ENCODE measurements around the gene MEGF8.
A peak's percentile ranks its signal among the peaks of the same experiment; 100 is the strongest.

Gene MEGF8

GRCh38 chr19:42386974-42387707, 61.7 kb downstream of the MEGF8 start:
- H3K9ac ChIP-seq (ENCODE audit: low read depth, low read length) = peak overlapping the region; percentile 84

DNA sequence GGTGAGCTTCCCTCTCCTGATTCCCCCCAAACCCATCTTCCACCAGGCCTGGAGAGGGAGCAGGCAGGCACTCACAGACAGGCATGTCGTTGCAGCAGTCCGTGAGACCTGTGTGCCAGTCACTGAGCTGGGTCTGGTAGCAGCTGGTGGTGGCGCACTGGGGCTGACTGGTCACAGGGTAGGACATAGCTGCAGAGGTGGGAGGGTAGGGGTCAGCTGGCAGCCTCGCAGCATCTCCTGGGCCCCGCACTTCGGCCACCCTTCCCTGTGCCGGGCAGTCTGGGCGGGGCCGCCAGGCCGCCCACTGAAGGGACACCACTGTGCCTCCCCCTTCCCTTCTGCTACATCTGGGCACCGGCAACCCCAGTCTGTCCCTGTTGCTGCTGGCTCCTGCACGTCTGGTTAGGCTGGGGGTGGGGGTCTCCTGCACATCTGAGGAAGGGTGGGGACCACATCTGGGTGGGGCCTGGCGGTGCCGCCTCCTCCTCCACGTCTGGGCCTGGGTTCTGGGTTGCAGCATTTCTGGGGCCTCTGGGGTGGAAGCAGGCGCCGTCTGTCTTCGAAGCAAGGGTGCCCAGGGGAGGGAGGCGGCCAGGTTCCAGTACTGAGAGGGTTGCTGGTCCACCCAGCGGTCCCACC, 63.5 kb downstream of the MEGF8 start:
- H3K4me1 ChIP-seq (ENCODE audit: insufficient read depth, low read length) = no peaks in the 10 kb centered on the region; the same call in 1 of the 2 replicates

More at GRCh38 chr19:42386974-42387707, 61.7 kb downstream of the MEGF8 start:
- Histone ChIP-seq H3K27me3 (ENCODE audit: insufficient read depth, low read length) (peaks cover 32% of the 10 kb centered on the region), H3K27ac (ENCODE audit: low read length) (no peak overlapping the region), H3K4me1 (ENCODE audit: insufficient read depth, low read length) (no peaks in the 10 kb centered on the region; the same call in 1 of the 2 replicates), H3K9me3 (ENCODE audit: insufficient read depth, low read depth, low read length) (no peaks in the 10 kb centered on the region), H3K36me3 (ENCODE audit: insufficient read depth, low read depth, low read length) (no peaks in the 10 kb centered on the region), H3K4me3 (ENCODE audit: low read length) (peak overlapping the region; percentile 82)

DNA sequence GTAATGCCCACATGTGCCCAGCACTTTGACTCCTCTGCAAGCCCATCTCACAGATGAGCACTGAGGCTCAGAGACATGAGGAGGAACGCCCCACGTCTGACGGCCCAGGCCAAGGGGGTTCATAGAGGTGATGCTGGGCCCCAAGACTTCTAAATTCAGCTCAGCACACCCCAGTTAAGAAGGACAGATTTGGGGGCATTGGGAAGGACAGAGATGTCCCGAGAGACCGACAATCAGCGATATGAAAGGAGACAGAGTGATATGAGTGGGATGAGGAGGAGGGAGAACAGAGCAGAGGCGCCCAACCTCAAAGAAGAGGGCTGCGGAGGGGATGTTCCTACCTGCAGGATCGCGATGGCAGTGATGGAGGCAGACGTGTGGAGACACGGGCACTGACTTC, 64.5 kb downstream of the MEGF8 start, which contains the start of gene CNFN:
CNFN (minus strand) TSS at position 399 of the 400 bp plus-strand sequence. CDS start 1,260 bp downstream, outside the sequence.
- Histone ChIP-seq H3K27me3 (ENCODE audit: insufficient read depth, low read length) (peaks cover 39% of the 10 kb centered on the region), H3K9ac (ENCODE audit: low read depth, low read length) (no peak within 1 kb of the TSS), H3K4me1 (ENCODE audit: insufficient read depth, low read length) (no peaks in the 10 kb centered on the region; the same call in 1 of the 2 replicates), H3K36me3 (ENCODE audit: insufficient read depth, low read depth, low read length) (no peaks in the 10 kb centered on the region), H3K4me3 (ENCODE audit: low read length) (no peak within 1 kb of the TSS), H3K9me3 (ENCODE audit: insufficient read depth, low read depth, low read length) (no peaks in the 10 kb centered on the region), H3K27ac (ENCODE audit: low read length) (no peak within 1 kb of the TSS)

More for the DNA sequence above, 63.5 kb downstream of the MEGF8 start:
- Histone ChIP-seq H3K36me3 (ENCODE audit: insufficient read depth, low read depth, low read length) (no peaks in the 10 kb centered on the region), H3K4me3 (ENCODE audit: low read length) (no peak overlapping the region), H3K27me3 (ENCODE audit: insufficient read depth, low read length) (peaks cover 39% of the 10 kb centered on the region), H3K9ac (ENCODE audit: low read depth, low read length) (no peak overlapping the region), H3K9me3 (ENCODE audit: insufficient read depth, low read depth, low read length) (no peaks in the 10 kb centered on the region), H3K27ac (ENCODE audit: low read length) (no peak overlapping the region)

GRCh38 chr19:42392165-42392564, 66.7 kb downstream of the MEGF8 start:
- Histone ChIP-seq H3K27ac (ENCODE audit: low read length) (no peak overlapping the region), H3K9me3 (ENCODE audit: insufficient read depth, low read depth, low read length) (no peaks in the 10 kb centered on the region), H3K4me1 (ENCODE audit: insufficient read depth, low read length) (peaks cover 4% of the 10 kb centered on the region; the same call in 1 of the 2 replicates), H3K4me3 (ENCODE audit: low read length) (no peak overlapping the region), H3K27me3 (ENCODE audit: insufficient read depth, low read length) (peaks cover 39% of the 10 kb centered on the region), H3K9ac (ENCODE audit: low read depth, low read length) (no peak overlapping the region), H3K36me3 (ENCODE audit: insufficient read depth, low read depth, low read length) (no peaks in the 10 kb centered on the region)

DNA sequence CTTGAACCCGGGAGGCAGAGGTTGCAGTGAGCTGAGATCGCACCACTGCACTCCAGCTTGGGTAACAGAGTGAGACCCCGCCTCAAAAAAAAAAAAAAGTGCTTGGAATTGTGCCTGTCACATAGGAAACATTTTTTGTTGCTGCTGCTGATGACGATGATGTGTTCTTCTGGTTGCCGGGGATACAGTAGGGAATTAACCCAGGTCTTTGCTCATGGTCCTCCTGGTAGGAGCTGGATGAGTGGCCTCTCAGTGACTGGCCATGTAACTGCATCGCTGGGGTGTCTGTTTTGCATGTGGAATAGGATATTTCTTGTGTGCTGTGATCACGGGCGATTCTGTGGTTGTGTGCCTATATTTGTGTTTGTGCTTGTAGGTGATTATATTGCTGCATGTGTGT, 69.3 kb downstream of the MEGF8 start:
- Histone ChIP-seq H3K9me3 (ENCODE audit: insufficient read depth, low read depth, low read length) (no peaks in the 10 kb centered on the region), H3K27me3 (ENCODE audit: insufficient read depth, low read length) (peaks cover 36% of the 10 kb centered on the region), H3K4me1 (ENCODE audit: insufficient read depth, low read length) (peaks cover 8% of the 10 kb centered on the region), H3K9ac (ENCODE audit: low read depth, low read length) (no peak overlapping the region), H3K4me3 (ENCODE audit: low read length) (no peak overlapping the region), H3K36me3 (ENCODE audit: insufficient read depth, low read depth, low read length) (no peaks in the 10 kb centered on the region), H3K27ac (ENCODE audit: low read length) (no peak overlapping the region)

GRCh38 chr19:42396381-42397262, 71.2 kb downstream of the MEGF8 start:
- Histone ChIP-seq H3K9me3 (ENCODE audit: insufficient read depth, low read depth, low read length) (no peaks in the 10 kb centered on the region), H3K9ac (ENCODE audit: low read depth, low read length) (peak overlapping the region; percentile 85), H3K4me3 (ENCODE audit: low read length) (peak overlapping the region; percentile 91), H3K36me3 (ENCODE audit: insufficient read depth, low read depth, low read length) (no peaks in the 10 kb centered on the region), H3K27me3 (ENCODE audit: insufficient read depth, low read length) (peaks cover 18% of the 10 kb centered on the region; the same call in 1 of the 2 replicates), H3K27ac (ENCODE audit: low read length) (peak overlapping the region; percentile 20), H3K4me1 (ENCODE audit: insufficient read depth, low read length) (peaks cover 8% of the 10 kb centered on the region)

DNA sequence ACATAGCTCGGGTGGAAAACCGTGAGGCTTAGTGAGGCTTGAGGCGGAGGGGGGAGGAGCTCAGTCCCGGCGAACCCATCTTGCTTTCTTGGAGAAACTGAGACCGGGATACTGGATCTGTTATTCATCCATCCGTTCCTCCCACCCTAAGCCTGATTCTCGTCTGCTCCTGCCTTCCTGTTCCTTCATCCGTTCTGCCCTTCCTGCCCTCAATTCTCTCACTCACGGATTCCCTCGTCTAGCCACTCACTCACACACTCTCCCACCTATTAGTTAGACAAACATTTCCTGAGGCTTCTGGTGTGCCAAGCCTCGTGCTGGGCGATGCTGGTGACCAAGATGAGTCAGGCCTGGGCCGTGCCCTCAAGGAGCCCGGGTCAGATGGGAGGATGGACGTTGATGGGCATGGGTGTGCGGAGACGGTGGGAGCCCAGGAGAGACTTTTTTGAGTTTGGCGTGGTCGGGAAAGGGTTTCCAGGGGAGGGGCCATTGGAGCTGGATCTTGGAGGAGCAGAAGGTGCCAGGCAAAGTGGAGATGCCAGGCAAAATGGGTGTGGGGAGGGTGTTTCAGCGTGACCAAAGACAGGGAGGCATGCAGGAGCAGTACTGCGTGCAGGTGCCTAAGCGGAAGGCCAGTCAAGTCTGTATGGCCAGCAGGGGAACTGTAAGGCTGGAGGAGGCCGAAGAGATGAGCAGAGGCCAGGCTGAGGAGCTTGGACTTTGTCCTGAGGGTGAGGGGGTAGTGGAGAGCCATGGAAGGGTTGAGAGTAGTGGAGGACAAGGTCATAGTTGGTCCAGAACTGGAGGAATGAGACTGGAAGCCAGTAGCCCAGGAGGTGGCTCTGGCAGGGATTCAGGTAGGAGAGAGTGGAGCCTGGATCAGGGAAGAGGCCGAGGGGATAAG, 72.1 kb downstream of the MEGF8 start:
- Histone ChIP-seq H3K27ac (ENCODE audit: low read length) (no peak overlapping the region), H3K4me3 (ENCODE audit: low read length) (peak overlapping the region; percentile 91), H3K9ac (ENCODE audit: low read depth, low read length) (peak overlapping the region; percentile 83; the same call in 1 of the 2 replicates), H3K9me3 (ENCODE audit: insufficient read depth, low read depth, low read length) (no peaks in the 10 kb centered on the region), H3K36me3 (ENCODE audit: insufficient read depth, low read depth, low read length) (no peaks in the 10 kb centered on the region), H3K27me3 (ENCODE audit: insufficient read depth, low read length) (peaks cover 19% of the 10 kb centered on the region), H3K4me1 (ENCODE audit: insufficient read depth, low read length) (peaks cover 8% of the 10 kb centered on the region)

DNA sequence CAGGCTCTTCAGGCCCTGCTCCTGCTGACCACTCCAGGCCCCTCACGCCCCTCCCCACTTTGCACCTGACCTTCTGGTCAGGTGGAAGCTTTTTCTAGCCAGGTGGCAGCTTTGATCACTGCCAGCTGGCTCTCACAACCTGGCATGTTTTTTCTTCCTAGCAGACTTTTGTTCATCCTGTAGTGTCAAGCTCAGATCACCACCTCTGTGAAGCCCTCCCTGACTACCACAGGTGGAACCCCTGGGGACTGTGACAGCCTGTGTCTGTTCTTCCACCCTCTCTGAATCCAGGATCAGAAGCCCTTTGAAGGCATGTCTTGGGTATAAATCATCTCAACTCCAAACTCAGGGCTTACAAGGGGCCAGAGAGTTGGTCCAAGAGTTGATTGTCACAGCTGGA, 75.0 kb downstream of the MEGF8 start:
- Histone ChIP-seq H3K27ac (ENCODE audit: low read length) (no peak overlapping the region), H3K4me1 (ENCODE audit: insufficient read depth, low read length) (peaks cover 8% of the 10 kb centered on the region), H3K36me3 (ENCODE audit: insufficient read depth, low read depth, low read length) (no peaks in the 10 kb centered on the region), H3K4me3 (ENCODE audit: low read length) (no peak overlapping the region), H3K27me3 (ENCODE audit: insufficient read depth, low read length) (peaks cover 22% of the 10 kb centered on the region), H3K9ac (ENCODE audit: low read depth, low read length) (no peak overlapping the region), H3K9me3 (ENCODE audit: insufficient read depth, low read depth, low read length) (no peaks in the 10 kb centered on the region)

DNA sequence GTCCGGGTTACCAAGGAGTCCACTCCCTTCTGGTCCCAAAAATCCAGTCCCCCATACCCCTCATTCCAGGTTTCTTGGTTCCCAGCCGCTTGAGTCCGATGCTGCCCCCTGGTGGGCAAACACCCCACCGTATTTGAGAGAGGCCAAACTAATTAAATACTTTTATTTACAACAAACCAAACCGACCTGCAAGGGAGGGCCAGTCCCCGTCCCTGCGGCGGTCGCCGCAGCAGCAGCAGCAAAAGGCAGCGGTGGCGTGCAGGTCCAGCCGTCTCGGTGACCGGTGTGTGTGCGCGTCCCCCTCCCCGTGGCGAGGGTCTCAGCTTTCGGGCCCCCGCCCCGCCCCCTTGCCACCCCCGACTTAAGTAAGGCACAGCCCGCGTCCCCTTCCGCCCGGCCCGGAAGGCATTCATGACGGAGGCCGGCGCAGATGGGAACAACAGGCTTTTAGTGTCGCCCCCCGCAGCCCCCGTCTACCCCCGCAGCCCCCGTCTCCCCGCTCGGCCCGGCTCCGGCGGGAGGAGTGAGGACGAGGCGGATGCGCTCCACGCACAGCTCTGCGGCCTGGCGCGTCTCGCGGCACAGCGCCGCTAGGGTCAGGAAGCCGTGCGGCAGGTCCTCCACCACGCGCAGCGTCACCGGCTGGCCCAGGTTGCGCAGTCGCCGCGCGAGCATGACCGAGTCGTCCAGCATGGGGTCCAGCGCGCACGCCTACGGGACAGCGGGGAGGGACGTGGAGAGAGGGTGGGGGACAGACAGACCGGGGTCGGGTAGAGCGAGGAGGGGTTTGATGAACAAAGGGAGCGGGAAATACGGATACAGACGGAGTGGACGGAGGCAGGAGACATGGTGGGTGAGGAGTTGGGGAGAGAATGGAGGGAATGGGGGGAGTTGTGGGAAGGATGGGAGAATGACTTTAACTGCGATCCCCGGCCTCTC, 76.2 kb downstream of the MEGF8 start:
- H3K9me3 ChIP-seq (ENCODE audit: insufficient read depth, low read depth, low read length) = no peaks in the 10 kb centered on the region
- peak overlapping the region; percentile 95 for H3K27ac ChIP-seq (ENCODE audit: low read length)
- no peaks in the 10 kb centered on the region for H3K36me3 ChIP-seq (ENCODE audit: insufficient read depth, low read depth, low read length)
- peak overlapping the region; percentile 85 for H3K9ac ChIP-seq (ENCODE audit: low read depth, low read length)
- H3K4me3 ChIP-seq (ENCODE audit: low read length) = peak overlapping the region; percentile 88
- H3K27me3 ChIP-seq (ENCODE audit: insufficient read depth, low read length) = peaks cover 29% of the 10 kb centered on the region
- H3K4me1 ChIP-seq (ENCODE audit: insufficient read depth, low read length) = peaks cover 5% of the 10 kb centered on the region

Data from iPS-20b (cell line).